Sigmoid colon (tissue), 4 donors: ENCODE measurements around the gene MYO7A.

Experiments
- EP300 ChIP-seq, 4 donors: sonication (generic); formaldehyde crosslinking; IDR thresholded peaks; one replicate each; pipeline ENCODE4 v1.6.1; 2017; ENCODE audit warnings: antibody characterized with exemption in 4 of 4
- TF ChIP-seq, protein P1 (sequence below), 4 experiments: fragments of 450-650 bp in 3 of 4; fragments of 200-600 bp in 1 of 4; IDR thresholded peaks; one replicate each; pipeline ENCODE4 v1.5.1; 2016 to 2019; ENCODE audit warnings: antibody characterized with exemption in 4 of 4, mild to moderate bottlenecking in 3 of 4, moderate library complexity in 2 of 4

- TF ChIP-seq, protein P1, sequence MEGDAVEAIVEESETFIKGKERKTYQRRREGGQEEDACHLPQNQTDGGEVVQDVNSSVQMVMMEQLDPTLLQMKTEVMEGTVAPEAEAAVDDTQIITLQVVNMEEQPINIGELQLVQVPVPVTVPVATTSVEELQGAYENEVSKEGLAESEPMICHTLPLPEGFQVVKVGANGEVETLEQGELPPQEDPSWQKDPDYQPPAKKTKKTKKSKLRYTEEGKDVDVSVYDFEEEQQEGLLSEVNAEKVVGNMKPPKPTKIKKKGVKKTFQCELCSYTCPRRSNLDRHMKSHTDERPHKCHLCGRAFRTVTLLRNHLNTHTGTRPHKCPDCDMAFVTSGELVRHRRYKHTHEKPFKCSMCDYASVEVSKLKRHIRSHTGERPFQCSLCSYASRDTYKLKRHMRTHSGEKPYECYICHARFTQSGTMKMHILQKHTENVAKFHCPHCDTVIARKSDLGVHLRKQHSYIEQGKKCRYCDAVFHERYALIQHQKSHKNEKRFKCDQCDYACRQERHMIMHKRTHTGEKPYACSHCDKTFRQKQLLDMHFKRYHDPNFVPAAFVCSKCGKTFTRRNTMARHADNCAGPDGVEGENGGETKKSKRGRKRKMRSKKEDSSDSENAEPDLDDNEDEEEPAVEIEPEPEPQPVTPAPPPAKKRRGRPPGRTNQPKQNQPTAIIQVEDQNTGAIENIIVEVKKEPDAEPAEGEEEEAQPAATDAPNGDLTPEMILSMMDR (IDR thresholded peaks at IDR 0.05), result no peak
- no peak for TF ChIP-seq EP300 (IDR thresholded peaks at IDR 0.05)
Observed at GRCh38 chr11:77121096-77121640, 6.9 kb upstream of the MYO7A start.
